HL-60/S4 treated with retinoic acid at 250 ng/mL for 4 days and 3 days (cell line): ENCODE data around the gene SLC38A8.

Experiments used
- in situ Hi-C: fragments of 300-500 bp; cut with MboI; formaldehyde crosslinking; loops from 2 replicates; pipeline ENCODE4 v1.7.0; 2022; ENCODE audit warnings: low sequenced_read_pairs

The SLC38A8 gene

GRCh38 chr16:84042308-84042878, at the start of gene SLC38A8:
TSS of gene SLC38A8 (minus strand) at chr16:84042795. CDS start at chr16:84042157, 638 bp downstream.
- in situ Hi-C loops = no loop called here

GRCh38 chr16:84091460-84091859, 48.9 kb upstream of the SLC38A8 start:
- in situ Hi-C loops = no loop called here

GRCh38 chr16:84090211-84090610, 47.6 kb upstream of the SLC38A8 start:
- in situ Hi-C loops = no loop called here

GRCh38 chr16:84088695-84089395, 46.2 kb upstream of the SLC38A8 start:
- in situ Hi-C loops = no loop called here

- in situ Hi-C loops = no loop called here
These were observed 45.0 kb upstream of the SLC38A8 start for GRCh38 chr16:84087466-84088151.

- in situ Hi-C loops = no loop called here
These were observed 44.4 kb upstream of the SLC38A8 start for GRCh38 chr16:84087001-84087400.

GRCh38 chr16:84086341-84086740, 43.7 kb upstream of the SLC38A8 start:
- in situ Hi-C loops = no loop called here

- in situ Hi-C loops = no loop called here
These were observed 43.2 kb upstream of the SLC38A8 start for GRCh38 chr16:84085773-84086172.

GRCh38 chr16:84085271-84085667, 42.7 kb upstream of the SLC38A8 start:
- in situ Hi-C loops = no loop called here

GRCh38 chr16:84084570-84085270, 42.1 kb upstream of the SLC38A8 start:
- in situ Hi-C loops = no loop called here

GRCh38 chr16:84082835-84083569, 40.4 kb upstream of the SLC38A8 start:
- in situ Hi-C loops = no loop called here

GRCh38 chr16:84082110-84082509, 39.5 kb upstream of the SLC38A8 start:
- in situ Hi-C loops = no loop called here

GRCh38 chr16:84081446-84081989, 38.9 kb upstream of the SLC38A8 start:
- in situ Hi-C loops = no loop called here

GRCh38 chr16:84080813-84081212, 38.2 kb upstream of the SLC38A8 start:
- in situ Hi-C loops = no loop called here

- in situ Hi-C loops = no loop called here
These were observed 37.8 kb upstream of the SLC38A8 start for GRCh38 chr16:84080378-84080777.

GRCh38 chr16:84079664-84080063, 37.1 kb upstream of the SLC38A8 start:
- in situ Hi-C loops = no loop called here

- in situ Hi-C loops = no loop called here
These were observed 32.8 kb upstream of the SLC38A8 start for GRCh38 chr16:84075376-84075775.

- in situ Hi-C loops = loop anchor here (25.0 kb wide), 1 partner anchor 413 kb away; no protein-coding TSS in a partner anchor
These were observed 32.1 kb upstream of the SLC38A8 start for GRCh38 chr16:84074721-84075120.

GRCh38 chr16:84072014-84072413, 29.4 kb upstream of the SLC38A8 start:
- in situ Hi-C loops = loop anchor here (25.0 kb wide), 1 partner anchor 415 kb away; no protein-coding TSS in a partner anchor

GRCh38 chr16:84071121-84071520, 28.5 kb upstream of the SLC38A8 start:
- in situ Hi-C loops = loop anchor here (25.0 kb wide), 1 partner anchor 416 kb away; no protein-coding TSS in a partner anchor
